Activated CD8-positive, alpha-beta T cell treated with anti-CD3 and anti-CD28 coated beads, Interleukin-2, amount 10 ng/mL, durations not matched to agents 7 days and 5 days (primary cell): ENCODE measurements around the gene RBBP9. TPM values are rescaled to one million over a fixed set of nuclear protein-coding genes. Genes with fewer than 3 reads are reported as not detected.
"Not testable (repeated sequence)": the region's sequence is repeated elsewhere in the genome, so short reads cannot be mapped to it uniquely, and the experiment has no call there.

Source experiments
- ATAC-seq: fragments of 150-1000 bp; cut with Tn5 transposase; one replicate; pipeline ENCODE4 v1.10.0; 2021; ENCODE audit warnings: moderate library complexity
- CTCF ChIA-PET: fragments of 350-600 bp; sonication (Branson Sonifier 250); formaldehyde crosslinking; loops from one replicate; lab custom pipeline; 2021; ENCODE audit warnings: antibody characterized with exemption; lab: Charles Lee
- POLR2A ChIA-PET: fragments of 350-600 bp; sonication (Branson Sonifier 250); formaldehyde crosslinking; loops from one replicate; lab custom pipeline; 2021; ENCODE audit warnings: antibody characterized with exemption; lab: Charles Lee
- DNase-seq: peaks from one replicate; pipeline ENCODE4 v3.0.0-alpha.2; 2020
- H3K27ac Mint-ChIP-seq: one replicate; pipeline ENCODE4 v1.8.0; 2021; ENCODE audit warnings: mild to moderate bottlenecking, mixed read lengths
- H3K27me3 Mint-ChIP-seq: one replicate; pipeline ENCODE4 v1.8.0; 2021; ENCODE audit warnings: low read depth, mixed read lengths
- H3K36me3 Mint-ChIP-seq: one replicate; pipeline ENCODE4 v1.8.0; 2021; ENCODE audit warnings: low read depth, mixed read lengths
- H3K4me1 Mint-ChIP-seq: one replicate; pipeline ENCODE4 v1.8.0; 2021; ENCODE audit warnings: low read depth, mixed read lengths
- H3K4me3 Mint-ChIP-seq: one replicate; pipeline ENCODE4 v1.8.0; 2021; ENCODE audit warnings: mild to moderate bottlenecking, mixed read lengths
- H3K9me3 Mint-ChIP-seq: one replicate; pipeline ENCODE4 v1.8.0; 2022; ENCODE audit warnings: mixed read lengths; ENCODE audit not compliant: insufficient read depth
- total RNA-seq, 2 experiments: library from RNA; stranded (reverse); gene quantifications; one replicate each; pipeline ENCODE4 v1.2.3, GENCODE V29; 2021

Gene RBBP9
- total RNA-seq, 2 experiments from 2014 or later = 10.6 to 10.8 TPM

DNA sequence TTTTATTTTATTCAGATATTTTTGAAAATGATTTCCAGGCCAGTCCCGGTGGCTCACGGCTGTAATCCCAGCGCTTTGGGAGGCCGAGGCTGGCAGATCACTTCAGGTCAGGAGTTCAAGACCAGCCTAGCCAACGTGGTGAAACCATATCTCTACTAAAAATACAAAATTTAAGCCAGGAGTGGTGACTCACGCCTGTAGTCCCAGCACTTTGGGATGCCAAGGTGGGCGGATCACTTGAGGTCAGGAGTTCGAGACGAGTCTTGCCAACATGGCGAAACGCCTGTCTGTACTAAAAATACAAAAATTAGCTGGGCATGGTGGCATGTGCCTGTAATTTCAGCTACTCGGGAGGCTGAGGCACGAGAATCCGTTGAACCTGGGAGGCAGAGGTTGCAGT is 29.7 kb upstream of the RBBP9 start:
- DNase-seq, CTCF ChIA-PET, H3K27ac Mint-ChIP-seq, H3K4me1 Mint-ChIP-seq, H3K27me3 Mint-ChIP-seq, H3K9me3 Mint-ChIP-seq, POLR2A ChIA-PET, ATAC-seq, H3K4me3 Mint-ChIP-seq: not testable (repeated sequence)
- peaks cover 58% of the 10 kb centered on the region for H3K36me3 Mint-ChIP-seq

DNA sequence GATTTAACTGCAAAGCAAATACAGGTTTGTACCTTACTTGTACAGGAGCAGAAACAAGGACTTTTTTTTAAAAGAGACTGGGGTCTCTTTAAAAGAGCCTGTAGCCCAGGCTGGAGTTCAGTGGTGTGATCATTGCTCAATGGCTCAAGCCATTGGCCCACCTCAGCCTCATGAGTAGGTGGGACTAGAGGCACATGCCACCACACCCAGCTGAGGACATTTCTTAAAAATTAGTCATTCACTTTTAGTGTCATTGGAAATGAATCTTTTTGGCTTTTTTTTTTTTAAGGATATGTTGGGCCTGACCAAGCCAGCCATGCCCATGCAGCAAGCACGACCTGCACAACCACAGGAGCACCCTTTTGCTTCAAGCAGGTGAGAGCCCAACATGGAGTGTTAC is 27.6 kb upstream of the RBBP9 start:
- Mint-ChIP-seq H3K27me3 (no peaks in the 10 kb centered on the region), H3K27ac (no peak overlapping the region), H3K4me1 (no peaks in the 10 kb centered on the region), H3K36me3 (peaks cover 46% of the 10 kb centered on the region), H3K9me3 (no peaks in the 10 kb centered on the region), H3K4me3 (no peak overlapping the region)
- ChIA-PET POLR2A (no interaction called here), CTCF (no interaction called here)
- DNase-seq (no peak), ATAC-seq (no peak)

DNA sequence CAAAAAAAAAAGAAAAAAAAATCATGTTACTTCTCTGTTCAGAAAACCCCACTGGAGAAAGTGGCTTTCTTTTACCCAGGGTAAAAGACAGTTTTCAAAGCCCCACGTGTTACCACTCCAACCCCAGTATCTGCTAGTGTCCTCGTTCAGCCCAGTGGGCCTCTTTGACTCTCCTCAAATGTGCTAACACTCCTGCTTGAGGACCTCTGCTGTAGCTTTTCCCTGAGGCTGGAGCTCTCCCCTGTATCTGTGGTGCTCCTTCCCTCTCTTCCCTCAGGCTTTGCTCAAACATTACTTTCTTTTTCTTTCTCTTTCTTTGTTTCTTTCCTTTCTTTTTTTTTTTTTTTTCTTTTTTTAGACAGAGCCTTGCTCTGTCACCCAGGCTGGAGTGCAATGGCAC is 26.0 kb upstream of the RBBP9 start:
- Mint-ChIP-seq H3K9me3 (no peaks in the 10 kb centered on the region), H3K27ac (no peak overlapping the region), H3K4me3 (no peak overlapping the region), H3K27me3 (no peaks in the 10 kb centered on the region), H3K36me3 (peaks cover 30% of the 10 kb centered on the region), H3K4me1 (no peaks in the 10 kb centered on the region)
- ATAC-seq (no peak), DNase-seq (no peak)
- ChIA-PET CTCF (no interaction called here), POLR2A (no interaction called here)

DNA sequence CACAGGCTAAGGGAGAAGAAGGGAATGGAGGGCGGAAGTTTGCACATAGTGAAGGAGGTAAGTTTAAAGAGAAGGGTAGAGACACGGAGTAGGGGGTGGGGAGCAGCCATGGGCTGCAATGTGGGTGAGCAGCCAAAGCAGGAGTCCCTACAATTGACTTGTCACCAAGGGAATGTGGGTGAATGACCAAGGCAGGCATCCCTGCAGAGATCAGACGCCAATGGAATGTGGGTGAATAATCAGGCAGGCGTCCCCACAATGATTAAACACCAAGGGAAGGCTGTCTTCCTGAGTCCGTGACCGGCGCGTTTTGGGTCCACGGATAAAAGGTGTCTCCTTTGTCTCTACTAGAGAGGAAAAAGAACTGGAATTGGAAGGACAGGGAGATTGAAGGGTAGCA is 25.0 kb upstream of the RBBP9 start:
- H3K4me1 Mint-ChIP-seq, POLR2A ChIA-PET, ATAC-seq, H3K4me3 Mint-ChIP-seq, H3K9me3 Mint-ChIP-seq, DNase-seq, H3K27me3 Mint-ChIP-seq, CTCF ChIA-PET, H3K27ac Mint-ChIP-seq: not testable (repeated sequence)
- H3K36me3 Mint-ChIP-seq = peaks cover 23% of the 10 kb centered on the region

DNA sequence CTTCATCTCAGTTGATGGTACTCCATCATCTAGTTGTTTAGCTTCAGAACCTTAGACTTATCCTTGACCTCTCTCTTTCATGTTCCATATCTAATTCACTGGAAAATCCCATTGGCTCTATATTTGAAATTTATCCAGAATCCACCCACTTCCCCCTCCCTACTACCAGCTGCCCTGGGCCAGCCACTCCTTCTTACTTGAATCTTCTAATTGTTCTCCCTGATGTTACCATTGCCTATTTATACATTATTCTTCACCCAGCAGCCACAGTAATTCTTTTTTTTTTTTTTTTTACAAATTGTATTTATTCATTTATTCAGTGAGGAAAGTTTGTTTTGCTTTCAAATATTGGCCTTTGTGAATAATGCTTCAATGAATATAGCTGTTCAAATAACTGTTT is 18.9 kb upstream of the RBBP9 start:
- H3K9me3 Mint-ChIP-seq = no peaks in the 10 kb centered on the region
- CTCF ChIA-PET = no interaction called here
- no peak overlapping the region for H3K4me3 Mint-ChIP-seq

DNA sequence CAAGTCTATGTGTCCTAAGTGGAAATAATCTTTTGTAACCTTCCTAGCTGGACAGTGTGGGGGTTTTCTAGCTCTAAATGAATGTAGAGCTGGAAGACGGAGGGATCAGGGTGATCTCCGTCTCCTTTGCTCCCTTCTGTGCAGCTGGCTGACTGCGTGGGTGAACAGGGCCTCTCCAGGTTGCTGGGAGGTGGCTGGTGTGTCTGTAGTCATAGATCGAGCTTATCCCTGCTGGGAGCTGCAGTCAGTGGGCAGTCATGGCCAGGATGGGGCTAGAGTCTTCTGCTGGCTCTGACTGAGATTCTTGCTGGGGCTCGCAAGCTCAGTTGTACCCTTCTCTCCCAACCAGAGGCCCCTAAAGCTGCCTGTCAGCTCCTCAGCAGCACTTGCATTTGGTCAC is 17.1 kb upstream of the RBBP9 start:
- POLR2A ChIA-PET = no interaction called here
- no peak overlapping the region for H3K27ac Mint-ChIP-seq
- peaks cover 47% of the 10 kb centered on the region for H3K36me3 Mint-ChIP-seq

More for the DNA sequence above, 18.9 kb upstream of the RBBP9 start:
- POLR2A ChIA-PET = interaction anchor here (1.9 kb wide), 1 partner anchor 9 kb away, joined by 7 read pairs; the partner anchor contains the start of gene SEC23B
- DNase-seq (no peak), ATAC-seq (no peak)
- Mint-ChIP-seq H3K4me1 (peaks cover 19% of the 10 kb centered on the region), H3K27ac (no peak overlapping the region), H3K36me3 (peaks cover 31% of the 10 kb centered on the region), H3K27me3 (no peaks in the 10 kb centered on the region)

DNA sequence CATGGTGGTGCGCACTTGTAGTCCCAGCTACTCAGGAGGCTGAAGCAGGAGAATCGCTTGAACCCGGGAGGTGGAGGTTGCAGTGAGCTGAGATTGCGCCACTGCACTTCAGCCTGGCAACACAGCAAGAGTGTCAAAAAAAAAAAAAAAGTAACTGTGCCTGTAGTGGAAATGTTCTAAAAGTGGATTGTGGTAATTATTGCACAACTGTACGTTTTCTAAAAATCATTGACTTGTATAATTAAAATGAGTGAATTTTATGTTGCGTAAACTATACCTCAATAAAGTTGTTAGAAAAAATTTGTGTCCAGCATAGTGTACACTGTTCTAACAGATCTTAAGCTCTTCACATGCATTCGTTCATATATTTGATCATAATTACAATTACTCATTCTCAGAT is 16.2 kb upstream of the RBBP9 start:
- no peak for ATAC-seq
- H3K27ac Mint-ChIP-seq = no peak overlapping the region
- H3K4me1 Mint-ChIP-seq = peaks cover 46% of the 10 kb centered on the region
- H3K27me3 Mint-ChIP-seq = no peaks in the 10 kb centered on the region
- DNase-seq = no peak
- POLR2A ChIA-PET = no interaction called here
- H3K9me3 Mint-ChIP-seq = no peaks in the 10 kb centered on the region
- CTCF ChIA-PET = no interaction called here
- H3K36me3 Mint-ChIP-seq = peaks cover 51% of the 10 kb centered on the region
- H3K4me3 Mint-ChIP-seq = no peak overlapping the region

More for the DNA sequence above, 17.1 kb upstream of the RBBP9 start:
- Mint-ChIP-seq H3K4me3 (no peak overlapping the region), H3K4me1 (peaks cover 37% of the 10 kb centered on the region), H3K27me3 (no peaks in the 10 kb centered on the region), H3K9me3 (no peaks in the 10 kb centered on the region)
- no peak for ATAC-seq
- DNase-seq = no peak
- CTCF ChIA-PET = interaction anchor here (0.6 kb wide), 1 partner anchor 15 kb away, joined by 3 read pairs; no protein-coding TSS in a partner anchor

DNA sequence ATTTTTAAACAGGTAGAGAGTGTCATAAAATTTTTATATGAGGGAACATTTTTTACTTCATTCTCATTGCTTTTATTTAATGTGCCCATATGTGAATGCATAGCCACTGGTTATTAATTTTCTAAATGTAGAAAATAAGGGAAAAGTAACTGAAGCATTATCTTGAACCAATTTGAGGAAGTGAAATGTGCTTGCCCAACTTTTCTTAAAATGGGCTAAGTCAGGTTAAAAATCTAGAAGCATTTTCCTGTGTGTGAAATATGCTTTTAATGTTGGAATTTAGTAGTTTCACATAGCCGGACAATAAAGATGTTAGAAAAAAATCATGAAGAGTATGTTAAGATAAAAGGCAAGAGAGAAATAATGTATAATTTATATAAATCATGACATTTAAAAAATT is 14.5 kb upstream of the RBBP9 start:
- Mint-ChIP-seq H3K27ac (no peak overlapping the region), H3K36me3 (peaks cover 53% of the 10 kb centered on the region), H3K4me3 (no peak overlapping the region), H3K4me1 (peaks cover 55% of the 10 kb centered on the region), H3K9me3 (no peaks in the 10 kb centered on the region), H3K27me3 (no peaks in the 10 kb centered on the region)
- ChIA-PET CTCF (no interaction called here), POLR2A (no interaction called here)
- DNase-seq = no peak
- ATAC-seq = no peak

DNA sequence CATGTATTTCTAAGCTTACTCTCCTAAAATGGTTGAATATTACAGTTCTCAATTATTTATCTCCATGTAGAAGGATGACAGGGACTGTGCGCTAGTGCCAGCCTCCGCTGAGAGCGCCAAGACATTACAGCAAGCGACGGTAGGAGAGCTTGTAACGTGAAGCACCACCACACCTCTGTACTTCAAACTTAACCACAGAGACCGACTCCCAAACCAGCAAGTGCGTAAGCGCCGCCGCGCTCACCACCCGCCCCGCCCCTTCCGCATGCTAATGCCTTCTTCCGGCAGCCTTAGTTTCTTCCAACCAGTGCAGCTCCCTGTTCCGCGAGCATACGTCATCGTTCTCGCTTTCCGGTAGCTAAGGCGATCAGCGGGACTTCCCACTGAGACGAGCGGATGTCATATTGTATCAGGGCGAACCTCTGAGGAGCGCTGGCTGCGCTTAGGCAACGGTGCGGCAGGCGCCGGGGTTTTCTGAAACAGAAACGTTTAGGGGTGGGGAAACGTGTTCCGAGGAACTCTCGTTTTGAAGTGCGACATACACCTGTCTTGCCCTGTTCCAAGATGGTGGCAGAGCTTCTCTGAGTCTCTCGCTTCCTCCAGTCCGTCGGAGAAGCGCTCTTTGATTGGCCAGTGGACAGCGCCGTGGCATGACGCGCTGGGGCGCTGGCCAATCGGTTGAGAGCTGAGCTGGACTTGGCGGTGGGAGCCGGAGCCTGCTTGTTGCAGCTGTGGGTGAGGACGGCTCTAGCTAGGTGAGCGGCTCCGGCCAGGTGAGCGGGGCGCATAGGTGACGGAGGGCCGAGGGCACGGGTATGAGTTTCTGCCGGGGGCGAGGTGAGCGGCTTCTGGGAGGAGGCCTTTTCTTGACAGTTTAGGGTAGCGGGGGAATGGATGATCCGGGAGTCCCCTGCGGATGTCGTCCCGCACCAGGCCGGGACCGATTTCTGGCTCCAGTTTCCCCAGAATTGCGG is 10.5 kb upstream of the RBBP9 start, which contains the start of gene SEC23B:
TSS of gene SEC23B (plus strand) at position 723 of the 974 bp plus-strand sequence. CDS start 2,896 bp downstream, outside the sequence.
- peaks cover 34% of the 10 kb centered on the region for H3K36me3 Mint-ChIP-seq
- peaks cover 54% of the 10 kb centered on the region for H3K4me1 Mint-ChIP-seq
- peak within 1 kb of the TSS; percentile 99 for H3K27ac Mint-ChIP-seq
- POLR2A ChIA-PET = interaction anchor here (0.5 to 3.1 kb wide), 17 partner anchors 8 to 542 kb away, joined by 3 to 54 read pairs (median 4); partner anchors contain the start of genes DZANK1, POLR3F, RBBP9 and SMIM26
- CTCF ChIA-PET = interaction anchor here (0.9 to 3.9 kb wide), 9 partner anchors 10 to 94 kb away, joined by 3 to 34 read pairs (median 3); partner anchors contain the start of genes POLR3F and RBBP9
- DNase-seq (peak; percentile 98), ATAC-seq (peak; percentile 95)
- H3K4me3 Mint-ChIP-seq = peak within 1 kb of the TSS; percentile 94
- H3K9me3 Mint-ChIP-seq = no peaks in the 10 kb centered on the region
- H3K27me3 Mint-ChIP-seq = no peaks in the 10 kb centered on the region

DNA sequence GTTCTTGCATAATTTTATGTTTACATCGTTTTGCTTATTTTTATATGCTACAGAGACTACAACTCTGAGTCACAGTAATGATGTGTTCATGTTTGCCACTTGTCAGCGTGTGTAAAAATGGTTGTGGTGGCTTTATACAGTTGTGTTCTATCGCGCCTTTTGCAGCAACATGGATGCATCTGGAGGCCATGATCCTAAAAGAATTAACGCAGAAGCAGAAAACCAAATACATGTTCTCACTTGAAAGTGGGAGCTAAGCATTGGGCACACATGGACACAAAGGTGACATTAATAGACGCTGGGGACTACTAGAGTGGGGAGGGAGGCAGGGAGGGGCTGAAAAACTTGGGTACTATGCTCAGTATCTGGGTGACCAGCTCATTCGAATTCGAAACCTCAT is 9.7 kb upstream of the RBBP9 start:
- H3K4me3 Mint-ChIP-seq = peak overlapping the region; percentile 94
- ChIA-PET CTCF (interaction anchor here (0.9 to 3.9 kb wide), 10 partner anchors 9 to 93 kb away, joined by 3 to 34 read pairs (median 3); partner anchors contain the start of genes POLR3F and RBBP9), POLR2A (interaction anchor here (0.7 to 3.1 kb wide), 13 partner anchors 8 to 541 kb away, joined by 3 to 54 read pairs (median 4); partner anchors contain the start of genes DZANK1, POLR3F, RBBP9 and SMIM26)
- no peaks in the 10 kb centered on the region for H3K9me3 Mint-ChIP-seq
- DNase-seq (peak; percentile 42), ATAC-seq (no peak)
- H3K27ac Mint-ChIP-seq = peak overlapping the region; percentile 99
- peaks cover 29% of the 10 kb centered on the region for H3K36me3 Mint-ChIP-seq
- no peaks in the 10 kb centered on the region for H3K27me3 Mint-ChIP-seq
- H3K4me1 Mint-ChIP-seq = peaks cover 51% of the 10 kb centered on the region

DNA sequence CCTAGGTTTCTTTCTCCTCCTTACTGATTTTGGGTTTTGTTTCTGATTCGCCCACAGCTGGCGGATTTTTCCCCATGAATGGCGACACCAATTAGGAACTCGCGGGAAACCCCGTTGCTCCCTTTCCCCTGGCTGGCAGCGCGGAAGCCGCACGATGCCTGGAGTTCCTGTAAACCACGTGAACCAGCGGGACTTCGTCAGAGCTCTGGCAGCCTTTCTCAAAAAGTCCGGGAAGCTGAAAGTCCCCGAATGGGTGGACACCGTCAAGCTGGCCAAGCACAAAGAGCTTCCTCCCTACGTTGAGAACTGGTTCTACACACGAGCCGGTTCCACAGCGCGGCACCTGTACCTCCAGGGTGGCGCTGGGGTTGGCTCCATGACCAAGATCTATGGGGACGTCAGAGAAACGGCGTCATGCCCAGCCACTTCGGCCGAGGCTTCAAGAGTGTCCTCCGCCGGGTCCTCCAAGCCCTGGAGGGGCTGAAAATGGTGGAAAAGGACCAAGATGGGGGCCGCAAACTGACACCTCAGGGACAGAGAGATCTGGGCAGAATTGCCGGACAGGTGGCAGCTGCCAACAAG is 7.5 kb upstream of the RBBP9 start:
- Mint-ChIP-seq H3K4me3 (no peak overlapping the region), H3K4me1 (peaks cover 32% of the 10 kb centered on the region), H3K9me3 (no peaks in the 10 kb centered on the region), H3K27ac (no peak overlapping the region), H3K36me3 (peaks cover 8% of the 10 kb centered on the region), H3K27me3 (no peaks in the 10 kb centered on the region)
- POLR2A ChIA-PET = no interaction called here
- no peak for DNase-seq
- CTCF ChIA-PET = no interaction called here
- no peak for ATAC-seq
